HepG2 (cell line): ENCODE data around the gene ZDHHC14. TPM values are rescaled to one million over a fixed set of nuclear protein-coding genes. Genes with fewer than 3 reads are reported as not detected.

Experiments
- ATAC-seq: fragments of 200-7000 bp; cut with Tn5 transposase; 3 replicates; pipeline ENCODE4 v1.9.1; 2020; ENCODE audit warnings: mild to moderate bottlenecking, moderate library complexity
- BruUV-seq: library from RNA; stranded (reverse); fragments of 400-500 nt; replicated peaks from 2 replicates; lab custom pipeline; 2021; lab: Mats Ljungman, UMichigan
- CTCF ChIA-PET: fragments of 300-600 bp; formaldehyde crosslinking; extraction: SDS; loops from one replicate; lab custom pipeline; 2021; ENCODE audit warnings: low total read pairs, inconsistent platforms, low intra/inter-chr PET ratio; lab: Yijun Ruan, JAX
- POLR2A ChIA-PET: fragments of 350-600 bp; sonication (Branson Sonifier 250); formaldehyde crosslinking; loops from one replicate; lab custom pipeline; 2020; ENCODE audit warnings: antibody characterized with exemption, inconsistent platforms; lab: Yijun Ruan, JAX
- DNase-seq: peaks from one replicate; pipeline ENCODE4 v3.0.0-alpha.2; 2015; ENCODE audit warnings: low spot score
- FAIRE-seq: peaks from 3 replicates; lab custom pipeline; 2011; peaks lifted over from hg19 to GRCh38; lab: Jason Lieb, UNC
- H2AFZ ChIP-seq: one replicate; pipeline ENCODE4 v1.6.1; 2011; ENCODE audit warnings: low read length, inconsistent platforms
- H3K27ac ChIP-seq: fragments of 300-600 bp; 3 replicates; pipeline ENCODE4 v1.8.0; 2011; ENCODE audit warnings: mixed run types, mild to moderate bottlenecking, mixed read lengths, low read length, inconsistent platforms; ENCODE audit not compliant: insufficient read depth; ENCODE audit errors: extremely low read length
- H3K27me3 ChIP-seq, 2 experiments: fragments of 200-600 bp in 1 of 2; 2 replicates in 1 of 2; 3 replicates in 1 of 2; pipeline versions ENCODE4 v1.6.0 to v1.8.0; 2011; ENCODE audit warnings: low read length in 2 of 2, mild to moderate bottlenecking in 2 of 2, moderate library complexity in 2 of 2, inconsistent platforms in 1 of 2; ENCODE audit not compliant: insufficient read depth in 2 of 2, control insufficient read depth in 1 of 2
- H3K36me3 ChIP-seq, 2 experiments: fragments of 200-600 bp in 1 of 2; replicated peaks in 1 of 2; 2 replicates in 1 of 2; 3 replicates in 1 of 2; pipeline versions ENCODE4 v1.5.1 to v1.8.0; 2011; ENCODE audit warnings: low read length in 2 of 2, inconsistent platforms in 1 of 2; ENCODE audit not compliant: insufficient read depth in 2 of 2, control insufficient read depth in 1 of 2
- H3K4me1 ChIP-seq: 2 replicates; pipeline ENCODE4 v1.5.1; 2012; ENCODE audit warnings: low read length, inconsistent platforms; ENCODE audit not compliant: insufficient read depth
- H3K4me2 ChIP-seq: 2 replicates; pipeline ENCODE4 v1.6.0; 2011; ENCODE audit warnings: low read depth, low read length, inconsistent platforms
- H3K4me3 ChIP-seq, 3 experiments: fragments of 200-600 bp in 1 of 3; sonication (generic), shearing (Covaris generic) in 1 of 3; replicated peaks in 1 of 3; 2 replicates each; pipeline ENCODE4 v1.5.1; 2011 to 2016; ENCODE audit warnings: low read length in 3 of 3, inconsistent platforms in 2 of 3, low read depth in 2 of 3, mild to moderate bottlenecking in 2 of 3, control low read depth in 1 of 3, mixed read lengths in 1 of 3; ENCODE audit not compliant: insufficient read depth in 1 of 3
- H3K79me2 ChIP-seq: one replicate; pipeline ENCODE4 v1.6.1; 2011; ENCODE audit warnings: low read length, inconsistent platforms; ENCODE audit not compliant: insufficient read depth
- H3K9ac ChIP-seq: 2 replicates; pipeline ENCODE4 v1.6.0; 2011; ENCODE audit warnings: mild to moderate bottlenecking, low read depth, low read length, inconsistent platforms; ENCODE audit not compliant: insufficient read depth
- H3K9me3 ChIP-seq: 2 replicates; pipeline ENCODE4 v1.5.1; 2012; ENCODE audit warnings: mild to moderate bottlenecking, low read length
- H4K20me1 ChIP-seq: 2 replicates; pipeline ENCODE4 v1.6.0; 2011; ENCODE audit warnings: inconsistent platforms, mild to moderate bottlenecking, low read length, moderate library complexity; ENCODE audit not compliant: insufficient read depth
- GATAD1 ChIP-seq: IDR thresholded peaks from 2 replicates; pipeline ENCODE4 v1.6.1; 2016; ENCODE audit warnings: missing genetic modification reagents, missing compliant biosample characterization
- KAT7 ChIP-seq: IDR thresholded peaks from 2 replicates; pipeline ENCODE4 v1.6.1; 2018; ENCODE audit warnings: borderline replicate concordance, missing compliant biosample characterization
- MED1 ChIP-seq: sonication (generic); formaldehyde crosslinking; IDR thresholded peaks from 2 replicates; pipeline ENCODE4 v1.4.0; 2020; ENCODE audit warnings: missing genetic modification reagents
- MLX ChIP-seq: IDR thresholded peaks from 2 replicates; pipeline ENCODE4 v1.6.1; 2016
- RAD51 ChIP-seq: fragments of 450-650 bp; IDR thresholded peaks from 2 replicates; pipeline ENCODE4 v1.6.1; 2016; ENCODE audit warnings: borderline replicate concordance
- RFXAP ChIP-seq: sonication (generic); formaldehyde crosslinking; IDR thresholded peaks from 2 replicates; pipeline ENCODE4 v1.4.0; 2020; ENCODE audit warnings: missing genetic modification reagents, borderline replicate concordance
- RORA ChIP-seq: sonication (generic); formaldehyde crosslinking; IDR thresholded peaks from 2 replicates; pipeline ENCODE4 v1.5.0; 2020; ENCODE audit warnings: mild to moderate bottlenecking, missing genetic modification reagents, moderate library complexity
- ZNF160 ChIP-seq: sonication (generic); formaldehyde crosslinking; IDR thresholded peaks from 2 replicates; pipeline ENCODE4 v1.8.0; 2022; ENCODE audit warnings: mild to moderate bottlenecking, inconsistent platforms, missing genetic modification reagents
- ZNF205 ChIP-seq: IDR thresholded peaks from 2 replicates; pipeline ENCODE4 v1.6.1; 2018; ENCODE audit warnings: missing biosample characterization, missing genetic modification reagents
- ZNF34 ChIP-seq: sonication (generic); formaldehyde crosslinking; IDR thresholded peaks from 2 replicates; pipeline ENCODE4 v1.4.0; 2020; ENCODE audit warnings: mild to moderate bottlenecking, missing genetic modification reagents, borderline replicate concordance
- ZNF616 ChIP-seq: sonication (generic); formaldehyde crosslinking; IDR thresholded peaks from 2 replicates; pipeline ENCODE4 v1.5.0; 2020; ENCODE audit warnings: low read depth, mild to moderate bottlenecking, missing genetic modification reagents
- ZNF761 ChIP-seq: sonication (generic); formaldehyde crosslinking; conservative IDR thresholded peaks from 2 replicates; pipeline ENCODE4 v1.4.0; 2020; ENCODE audit warnings: mild to moderate bottlenecking, missing genetic modification reagents
- ZNF790 ChIP-seq: sonication (generic); formaldehyde crosslinking; IDR thresholded peaks from 2 replicates; pipeline ENCODE4 v1.8.0; 2022; ENCODE audit warnings: missing genetic modification reagents, mild to moderate bottlenecking, borderline replicate concordance
- ZZZ3 ChIP-seq: sonication (generic); formaldehyde crosslinking; IDR thresholded peaks from 2 replicates; pipeline ENCODE4 v1.4.0; 2020; ENCODE audit warnings: missing genetic modification reagents, mild to moderate bottlenecking, borderline replicate concordance
- WGBS: methylation state at CpG from one replicate; pipeline ENCODE4 v1.1.6; 2017; ENCODE audit warnings: low lambda C conversion rate; 5-methylcytosine and 5-hydroxymethylcytosine counted together
- in situ Hi-C: cut with HindIII; loops from 2 replicates; pipeline ENCODE4 v1.10.0; 2017; ENCODE audit warnings: low pct_unique_long_range_greater_than_20kb; ENCODE audit not compliant: extremely low pct_ligation_motif_present
- intact Hi-C: fragments of 100-400 bp; cut with micrococcal nuclease; formaldehyde crosslinking; loops from one replicate; pipeline ENCODE4 v1.10.0; 2022; ENCODE audit not compliant: unreplicated experiment
- polyA plus RNA-seq, 8 experiments: library from polyadenylated mRNA; depleted of rRNA in 3 of 8; stranded (reverse) in 7 of 8; unstranded in 1 of 8; fragments of >200 nt; fragmentation: Illumina TruSeq in 4 of 8; extraction: Trizol in 4 of 8; gene quantifications; 2 replicates each; pipeline versions ENCODE4 v1.2.1 to v1.2.3, GENCODE V29; 2011 to 2016; ENCODE audit warnings: low read depth in 4 of 8, missing spikeins in 1 of 8, mixed read lengths in 1 of 8; ENCODE audit not compliant: insufficient read depth in 1 of 8
- total RNA-seq, 5 experiments: library from RNA; depleted of rRNA; stranded (reverse); fragments of >200 nt; fragmentation: Illumina TruSeq; extraction: Trizol; gene quantifications; 2 replicates each; pipeline ENCODE4 v1.2.3, GENCODE V29; 2016; ENCODE audit warnings: low read depth in 1 of 5
- TF ChIP-seq, protein P1 (sequence below): sonication (generic); formaldehyde crosslinking; IDR thresholded peaks from 2 replicates; pipeline ENCODE4 v1.5.1; 2020; ENCODE audit warnings: missing genetic modification reagents, mild to moderate bottlenecking, borderline replicate concordance

Gene ZDHHC14
- total and polyA plus RNA-seq, 2 of the 13 experiments (the other 11 are each of a cell fraction or from before 2014, with no cell fraction given): 3.7 to 9.5 TPM

GRCh38 chr6:157432892-157433265 is 51.9 kb downstream of the ZDHHC14 start:
- no TSS peak for BruUV-seq
- Histone ChIP-seq H2AFZ (no peak overlapping the region), H3K27ac (no peak overlapping the region), H3K9me3 (no peaks in the 10 kb centered on the region), H4K20me1 (no peaks in the 10 kb centered on the region), H3K36me3 (no peaks in the 10 kb centered on the region), H3K9ac (no peak overlapping the region), H3K27me3 (no peaks in the 10 kb centered on the region), H3K79me2 (no peaks in the 10 kb centered on the region), H3K4me2 (no peak overlapping the region), H3K4me3 (no peak overlapping the region), H3K4me1 (peaks cover 30% of the 10 kb centered on the region)
- in situ Hi-C loops: no loop called here
- intact Hi-C loops: loop anchor here (5.0 kb wide), 1 partner anchor 51 kb away; the partner anchor contains the start of gene ZDHHC14
- ChIA-PET POLR2A (interaction anchor here (1.0 kb wide), 1 partner anchor 98 kb away, joined by 3 read pairs; no protein-coding TSS in a partner anchor), CTCF (no interaction called here)
- FAIRE-seq: no peak
- WGBS: 95% methylated on average over 11 of the region's 11 CpGs
- TF ChIP-seq, protein P1, sequence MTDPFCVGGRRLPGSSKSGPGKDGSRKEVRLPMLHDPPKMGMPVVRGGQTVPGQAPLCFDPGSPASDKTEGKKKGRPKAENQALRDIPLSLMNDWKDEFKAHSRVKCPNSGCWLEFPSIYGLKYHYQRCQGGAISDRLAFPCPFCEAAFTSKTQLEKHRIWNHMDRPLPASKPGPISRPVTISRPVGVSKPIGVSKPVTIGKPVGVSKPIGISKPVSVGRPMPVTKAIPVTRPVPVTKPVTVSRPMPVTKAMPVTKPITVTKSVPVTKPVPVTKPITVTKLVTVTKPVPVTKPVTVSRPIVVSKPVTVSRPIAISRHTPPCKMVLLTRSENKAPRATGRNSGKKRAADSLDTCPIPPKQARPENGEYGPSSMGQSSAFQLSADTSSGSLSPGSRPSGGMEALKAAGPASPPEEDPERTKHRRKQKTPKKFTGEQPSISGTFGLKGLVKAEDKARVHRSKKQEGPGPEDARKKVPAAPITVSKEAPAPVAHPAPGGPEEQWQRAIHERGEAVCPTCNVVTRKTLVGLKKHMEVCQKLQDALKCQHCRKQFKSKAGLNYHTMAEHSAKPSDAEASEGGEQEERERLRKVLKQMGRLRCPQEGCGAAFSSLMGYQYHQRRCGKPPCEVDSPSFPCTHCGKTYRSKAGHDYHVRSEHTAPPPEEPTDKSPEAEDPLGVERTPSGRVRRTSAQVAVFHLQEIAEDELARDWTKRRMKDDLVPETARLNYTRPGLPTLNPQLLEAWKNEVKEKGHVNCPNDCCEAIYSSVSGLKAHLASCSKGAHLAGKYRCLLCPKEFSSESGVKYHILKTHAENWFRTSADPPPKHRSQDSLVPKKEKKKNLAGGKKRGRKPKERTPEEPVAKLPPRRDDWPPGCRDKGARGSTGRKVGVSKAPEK: no peak
- TF ChIP-seq RAD51 (no peak), ZNF160 (CRISPR knock-in tag) (no peak), ZNF205 (CRISPR knock-in tag) (no peak), RFXAP (CRISPR knock-in tag) (no peak), GATAD1 (CRISPR knock-in tag) (no peak), RORA (CRISPR knock-in tag) (no peak), ZNF34 (no peak), ZZZ3 (no peak), MLX (CRISPR knock-in tag) (no peak), ZNF616 (CRISPR knock-in tag) (no peak), ZNF761 (CRISPR knock-in tag) (no peak), KAT7 (CRISPR knock-in tag) (no peak), ZNF790 (no peak), MED1 (no peak)
- no peak for ATAC-seq
- no peak for DNase-seq
